Naive thymus-derived CD8-positive, alpha-beta T cell (primary cell): Measurements from ENCODE around the gene MRPL24. TPM values are rescaled to one million over a fixed set of nuclear protein-coding genes. Genes with fewer than 3 reads are reported as not detected.
A peak's percentile ranks its signal among the peaks of the same experiment; 100 is the strongest.

Experiments used
- ATAC-seq, 2 donors: fragments of 150-1000 bp; cut with Tn5 transposase in 1 of 2; sonication (Bioruptor Pico), chemical (Tn5 transposase) in 1 of 2; 1 replicate in 1 of 2; 2 replicates in 1 of 2; pipeline ENCODE4 v1.10.0; 2021; ENCODE audit warnings: mild to moderate bottlenecking in 2 of 2, moderate library complexity in 2 of 2
- POLR2A ChIA-PET: fragments of 350-600 bp; sonication (Branson Sonifier 250); formaldehyde crosslinking; loops from one replicate; lab custom pipeline; 2021; ENCODE audit warnings: antibody characterized with exemption; lab: Charles Lee
- DNase-seq, 10 donors: peaks; one replicate each; pipeline versions ENCODE4 v3.0.0 to v3.0.0-alpha.2; 2020 to 2022
- H3K27ac Mint-ChIP-seq, 10 donors: one replicate each; pipeline ENCODE4 v1.8.0; 2020 to 2022; ENCODE audit warnings: mild to moderate bottlenecking in 10 of 10, mixed read lengths in 10 of 10, moderate library complexity in 4 of 10, inconsistent platforms in 1 of 10
- H3K27me3 Mint-ChIP-seq, 5 donors: one replicate each; pipeline ENCODE4 v1.8.0; 2021 to 2022; ENCODE audit warnings: mixed read lengths in 5 of 5
- H3K36me3 Mint-ChIP-seq, 3 donors: one replicate each; pipeline ENCODE4 v1.8.0; 2020 to 2022; ENCODE audit warnings: mixed read lengths in 3 of 3, mild to moderate bottlenecking in 2 of 3, inconsistent platforms in 1 of 3
- H3K4me1 Mint-ChIP-seq, 4 donors: one replicate each; pipeline ENCODE4 v1.8.0; 2021 to 2022; ENCODE audit warnings: mixed read lengths in 4 of 4
- H3K4me3 Mint-ChIP-seq, 10 donors: one replicate each; pipeline ENCODE4 v1.8.0; 2020 to 2022; ENCODE audit warnings: mild to moderate bottlenecking in 10 of 10, mixed read lengths in 10 of 10, moderate library complexity in 6 of 10, inconsistent platforms in 1 of 10
- H3K9me3 Mint-ChIP-seq, 9 donors: one replicate each; pipeline ENCODE4 v1.8.0; 2020 to 2022; ENCODE audit warnings: mixed read lengths in 9 of 9, mild to moderate bottlenecking in 3 of 9, inconsistent platforms in 1 of 9, moderate library complexity in 1 of 9
- polyA plus RNA-seq, 3 donors: library from polyadenylated mRNA; unstranded; fragments of 300-500 nt; fragmentation: Illumina TruSeq; gene quantifications; one replicate each; pipeline ENCODE4 v1.2.3, GENCODE V29; 2021
- total RNA-seq, 8 experiments: library from RNA in 2 of 8; stranded (reverse) in 2 of 8; gene quantifications; one replicate each; pipeline ENCODE4 v1.2.3 and lab custom pipeline; 2021 to 2026

Gene MRPL24
- total and polyA plus RNA-seq, 5 experiments from 2014 or later, result 49.7 to 109 (median 98.6) TPM

DNA sequence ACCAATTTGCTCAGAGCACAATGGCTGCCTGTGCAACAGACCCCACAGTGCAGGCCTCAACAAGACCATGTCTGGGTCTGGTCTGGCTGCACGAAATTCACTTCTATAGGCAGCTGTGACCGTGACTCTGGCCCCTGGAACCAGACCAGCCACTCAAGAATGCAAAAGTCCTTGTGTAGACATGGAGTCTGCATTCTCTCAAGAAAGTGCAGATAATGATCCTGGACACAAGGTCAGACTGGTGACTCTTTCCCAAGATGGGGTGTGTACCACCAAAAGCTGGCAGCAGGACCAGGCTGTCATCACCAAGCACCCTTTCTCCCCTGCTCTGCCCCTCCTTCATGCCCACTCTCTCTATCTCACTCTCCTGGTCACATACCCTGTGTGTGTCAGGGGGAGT, 19.8 kb downstream of the MRPL24 start:
- DNase-seq (no peak), ATAC-seq (no peak)
- peaks cover 6 to 60% (median 17%) of the 10 kb centered on the region in 3 donors for H3K36me3 Mint-ChIP-seq
- H3K27me3 Mint-ChIP-seq, result no peaks in the 10 kb centered on the region
- no peaks in the 10 kb centered on the region for H3K9me3 Mint-ChIP-seq
- peaks cover 7 to 20% (median 15%) of the 10 kb centered on the region in 4 donors for H3K4me1 Mint-ChIP-seq
- H3K27ac Mint-ChIP-seq, result no peak overlapping the region
- POLR2A ChIA-PET, result interaction anchor here (1.1 kb wide), 1 partner anchor 10 kb away, joined by 3 read pairs; no protein-coding TSS in a partner anchor
- no peak overlapping the region for H3K4me3 Mint-ChIP-seq

- POLR2A ChIA-PET, result interaction anchor here (0.6 kb wide), 1 partner anchor 1329 kb away, joined by 3 read pairs; no protein-coding TSS in a partner anchor
- peaks cover 0 to 13% (median 7%) of the 10 kb centered on the region in 4 donors for H3K4me1 Mint-ChIP-seq
- H3K36me3 Mint-ChIP-seq, result peaks cover 0 to 41% (median 6%) of the 10 kb centered on the region in 3 donors
- H3K9me3 Mint-ChIP-seq, result no peaks in the 10 kb centered on the region
- H3K4me3 Mint-ChIP-seq, result no peak overlapping the region
- H3K27me3 Mint-ChIP-seq, result no peaks in the 10 kb centered on the region
- DNase-seq (no peak), ATAC-seq (no peak)
- peak overlapping the region in 1 of 10 donors; percentile 57 for H3K27ac Mint-ChIP-seq
These were observed 23.5 kb downstream of the MRPL24 start for GRCh38 chr1:156717351-156717750.

DNA sequence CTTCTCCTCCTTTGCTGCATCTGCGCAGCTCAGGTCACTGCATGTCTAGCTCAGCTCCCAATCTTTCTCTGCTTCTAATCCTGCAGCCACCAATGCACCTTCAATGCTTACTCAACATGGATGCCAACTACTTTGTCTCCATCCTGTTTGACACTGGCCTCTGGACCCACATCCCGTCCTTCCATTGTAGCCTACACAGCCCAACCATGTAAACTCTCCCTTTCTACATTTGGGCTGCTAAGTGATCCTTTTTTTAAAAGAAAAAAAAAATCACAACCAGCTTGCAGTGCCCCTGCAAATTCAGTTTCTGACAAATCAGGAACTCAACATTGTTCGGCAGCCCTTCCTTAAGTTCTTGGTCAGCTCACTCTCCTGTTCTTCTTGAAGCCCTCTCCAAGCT, 26.1 kb downstream of the MRPL24 start:
- no peak overlapping the region for H3K27ac Mint-ChIP-seq
- peaks cover 0 to 19% (median 6%) of the 10 kb centered on the region in 3 donors for H3K36me3 Mint-ChIP-seq
- H3K9me3 Mint-ChIP-seq, result no peaks in the 10 kb centered on the region
- ATAC-seq (no peak), DNase-seq (no peak)
- POLR2A ChIA-PET, result interaction anchor here (1.0 kb wide), 1 partner anchor 72 kb away, joined by 3 read pairs; no protein-coding TSS in a partner anchor
- H3K4me3 Mint-ChIP-seq, result no peak overlapping the region
- H3K4me1 Mint-ChIP-seq, result peaks cover 0 to 13% (median 4%) of the 10 kb centered on the region in 4 donors
- no peaks in the 10 kb centered on the region for H3K27me3 Mint-ChIP-seq

DNA sequence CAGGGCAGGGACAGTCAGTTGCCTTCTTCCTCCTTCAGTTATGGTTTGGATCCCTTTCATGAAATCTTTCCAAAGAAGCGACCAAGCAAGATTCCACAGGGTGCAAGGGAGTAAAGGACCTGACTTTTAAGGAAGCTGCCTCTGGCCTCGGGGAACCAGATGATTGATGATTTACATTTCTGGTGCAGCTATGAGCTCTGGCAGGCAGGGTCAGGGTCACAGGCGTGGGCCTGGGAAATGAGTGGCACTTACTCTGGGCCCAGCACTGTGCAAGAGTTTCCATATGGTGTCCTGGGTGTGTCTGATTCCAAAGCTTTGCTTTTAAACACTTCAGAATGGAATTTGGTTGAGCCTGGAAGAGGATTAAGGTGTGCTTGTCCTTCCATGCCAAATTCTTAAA, 28.3 kb downstream of the MRPL24 start:
- Mint-ChIP-seq H3K4me1 (peaks cover under 1 to 13% (median 6%) of the 10 kb centered on the region in 4 donors), H3K4me3 (no peak overlapping the region), H3K27me3 (no peaks in the 10 kb centered on the region), H3K27ac (peak overlapping the region in 1 of 10 donors; percentile 69), H3K36me3 (peaks cover 0 to 14% (median 6%) of the 10 kb centered on the region in 3 donors), H3K9me3 (no peaks in the 10 kb centered on the region)
- DNase-seq (no peak), ATAC-seq (no peak)
- POLR2A ChIA-PET, result no interaction called here

GRCh38 chr1:156711011-156711817, 29.7 kb downstream of the MRPL24 start:
- DNase-seq, result no peak
- Mint-ChIP-seq H3K36me3 (peaks cover 0 to 10% (median 0%) of the 10 kb centered on the region in 3 donors), H3K9me3 (no peaks in the 10 kb centered on the region), H3K27ac (peak overlapping the region in 1 of 10 donors; percentile 49), H3K4me3 (no peak overlapping the region), H3K4me1 (peaks cover 13 to 17% (median 16%) of the 10 kb centered on the region in 4 donors), H3K27me3 (no peaks in the 10 kb centered on the region)
- POLR2A ChIA-PET, result interaction anchor here (0.9 kb wide), 1 partner anchor 10 kb away, joined by 3 read pairs; no protein-coding TSS in a partner anchor
- ATAC-seq, result no peak

- H3K4me3 Mint-ChIP-seq, result no peak overlapping the region
- H3K27ac Mint-ChIP-seq, result peak overlapping the region in 3 of 10 donors; percentile 28 to 80 (median 48)
- no peaks in the 10 kb centered on the region for H3K27me3 Mint-ChIP-seq
- POLR2A ChIA-PET, result no interaction called here
- peaks cover 11 to 29% (median 23%) of the 10 kb centered on the region in 4 donors for H3K4me1 Mint-ChIP-seq
- H3K9me3 Mint-ChIP-seq, result no peaks in the 10 kb centered on the region
- DNase-seq (no peak), ATAC-seq (no peak)
- H3K36me3 Mint-ChIP-seq, result no peaks in the 10 kb centered on the region
These were observed 31.0 kb downstream of the MRPL24 start for GRCh38 chr1:156709757-156710489.

DNA sequence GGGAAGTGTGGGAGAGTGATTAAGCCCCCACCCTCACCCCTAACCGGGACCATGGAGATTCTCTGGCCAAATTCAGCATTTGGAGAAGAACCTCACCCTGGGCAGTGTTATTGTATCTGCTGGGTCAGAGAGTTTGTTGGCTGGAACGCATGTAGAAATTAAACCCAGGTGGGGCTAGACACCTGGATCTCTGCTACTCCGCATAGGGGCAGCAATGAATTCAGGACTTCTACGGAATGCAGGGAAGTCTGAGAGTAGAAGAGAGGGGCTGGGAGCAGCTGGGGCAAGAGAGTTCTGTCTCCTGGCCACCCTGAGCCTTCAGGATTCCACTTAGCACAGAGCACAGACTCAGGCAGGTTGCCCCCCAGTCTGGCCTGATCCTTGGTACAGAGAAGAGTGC, 31.9 kb downstream of the MRPL24 start:
- POLR2A ChIA-PET, result no interaction called here
- Mint-ChIP-seq H3K27me3 (peaks cover 0 to 8% (median 3%) of the 10 kb centered on the region in 5 donors), H3K36me3 (no peaks in the 10 kb centered on the region), H3K4me3 (no peak overlapping the region), H3K27ac (peak overlapping the region in 7 of 10 donors; percentile 2 to 86 (median 66)), H3K4me1 (peaks cover 13 to 30% (median 29%) of the 10 kb centered on the region in 4 donors), H3K9me3 (no peaks in the 10 kb centered on the region)
- DNase-seq, result no peak
- ATAC-seq, result no peak

- ATAC-seq (no peak), DNase-seq (no peak)
- H3K9me3 Mint-ChIP-seq, result no peaks in the 10 kb centered on the region
- H3K36me3 Mint-ChIP-seq, result no peaks in the 10 kb centered on the region
- H3K27me3 Mint-ChIP-seq, result peaks cover 0 to 16% (median 4%) of the 10 kb centered on the region in 5 donors
- POLR2A ChIA-PET, result interaction anchor here (4.8 kb wide), 1 partner anchor 19 kb away, joined by 33 read pairs; the partner anchor contains the start of genes ISG20L2 and METTL25B
- peak overlapping the region in 6 of 10 donors; percentile 43 to 86 (median 74) for H3K27ac Mint-ChIP-seq
- H3K4me3 Mint-ChIP-seq, result peak overlapping the region in 1 of 10 donors; percentile 47
- H3K4me1 Mint-ChIP-seq, result peaks cover 13 to 33% (median 29%) of the 10 kb centered on the region in 4 donors
These were observed 32.6 kb downstream of the MRPL24 start for GRCh38 chr1:156708218-156708661.

DNA sequence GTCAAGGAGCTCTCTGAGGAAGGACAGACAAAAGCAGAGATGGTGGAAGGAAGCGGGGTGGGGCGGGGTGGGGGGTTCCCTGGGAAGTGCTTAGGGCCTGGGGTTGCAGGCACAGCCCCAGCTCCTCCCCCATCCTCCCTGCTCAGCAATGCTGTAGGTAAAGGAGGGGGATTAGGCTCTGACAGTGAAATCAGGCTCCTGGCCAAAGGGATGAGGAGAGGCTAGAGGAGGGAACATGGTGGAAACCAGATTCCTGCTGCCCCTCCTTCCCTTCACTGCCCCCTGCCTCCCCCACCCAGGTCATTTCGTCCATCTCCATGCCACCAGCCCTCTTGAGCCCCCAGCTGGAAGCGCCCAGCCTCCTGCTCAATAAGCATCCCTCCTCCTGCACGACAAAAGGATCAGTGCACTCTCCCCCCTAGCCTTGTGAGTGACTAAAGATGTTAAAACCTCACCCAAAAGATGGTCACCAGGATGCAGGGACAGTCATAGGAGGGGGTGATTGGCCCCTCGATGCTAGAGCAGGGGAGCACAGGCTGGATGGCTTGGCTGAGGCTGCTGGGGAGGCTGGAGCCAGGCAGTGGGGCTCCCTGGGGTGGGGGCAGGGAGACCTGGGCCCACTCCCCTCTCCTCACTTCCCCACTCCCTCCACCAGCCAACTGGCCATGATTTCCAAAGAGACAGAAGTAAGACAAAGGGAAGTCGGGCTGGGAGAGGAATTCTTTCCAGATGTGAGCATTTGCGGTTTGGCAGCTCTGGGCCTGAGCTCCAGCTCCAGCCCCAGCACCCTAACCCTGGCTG, 33.3 kb downstream of the MRPL24 start:
- H3K27ac Mint-ChIP-seq, result peak overlapping the region in 9 of 10 donors; percentile 19 to 88 (median 82)
- no peaks in the 10 kb centered on the region for H3K36me3 Mint-ChIP-seq
- H3K4me1 Mint-ChIP-seq, result peaks cover 13 to 33% (median 29%) of the 10 kb centered on the region in 4 donors
- H3K4me3 Mint-ChIP-seq, result peak overlapping the region; percentile 70 to 98 (median 86)
- H3K27me3 Mint-ChIP-seq, result peaks cover 0 to 18% (median 7%) of the 10 kb centered on the region in 5 donors
- ATAC-seq, result no peak
- POLR2A ChIA-PET, result interaction anchor here (1.7 to 4.8 kb wide), 2 partner anchors 20 to 34 kb away, joined by 7 to 33 read pairs; partner anchors contain the start of genes ISG20L2, METTL25B and MRPL24
- H3K9me3 Mint-ChIP-seq, result no peaks in the 10 kb centered on the region
- no peak for DNase-seq

GRCh38 chr1:156706657-156707416, 34.1 kb downstream of the MRPL24 start:
- H3K27ac Mint-ChIP-seq, result peak overlapping the region; percentile 53 to 95 (median 91)
- peaks cover 13 to 33% (median 29%) of the 10 kb centered on the region in 4 donors for H3K4me1 Mint-ChIP-seq
- H3K36me3 Mint-ChIP-seq, result no peaks in the 10 kb centered on the region
- ATAC-seq, result peak; percentile 27 to 29
- peak overlapping the region; percentile 85 to 98 (median 91) for H3K4me3 Mint-ChIP-seq
- peak in 3 of 10 donors; percentile 6 to 42 (median 26) for DNase-seq
- peaks cover 0 to 18% (median 11%) of the 10 kb centered on the region in 5 donors for H3K27me3 Mint-ChIP-seq
- POLR2A ChIA-PET, result interaction anchor here (1.0 to 4.8 kb wide), 6 partner anchors 17 to 249 kb away, joined by 3 to 33 read pairs (median 8); partner anchors contain the start of genes ISG20L2, METTL25B, MRPL24 and PRCC
- no peaks in the 10 kb centered on the region for H3K9me3 Mint-ChIP-seq
